ENCODE data around the gene IQCB1.

Gene IQCB1

GRCh38 chr3:121740896-121741295 lies 94.0 kb downstream of the IQCB1 start:
- DNase-seq = no peak

- DNase-seq = no peak
Observed at GRCh38 chr3:121739902-121740301, 95.0 kb downstream of the IQCB1 start.

- no peak for DNase-seq
Observed at GRCh38 chr3:121737644-121738043, 97.2 kb downstream of the IQCB1 start.

GRCh38 chr3:121736112-121736511 lies 98.7 kb downstream of the IQCB1 start:
- DNase-seq = no peak

GRCh38 chr3:121735047-121735696 lies 99.7 kb downstream of the IQCB1 start:
- DNase-seq = no peak

GRCh38 chr3:121730940-121731687 lies 103.7 kb downstream of the IQCB1 start:
- no peak for DNase-seq

GRCh38 chr3:121724130-121724529 lies 110.7 kb downstream of the IQCB1 start:
- no peak for DNase-seq

GRCh38 chr3:121723485-121723884 lies 111.4 kb downstream of the IQCB1 start:
- no peak for DNase-seq

GRCh38 chr3:121722411-121722810 lies 112.4 kb downstream of the IQCB1 start:
- DNase-seq = no peak

- DNase-seq = no peak
Observed at GRCh38 chr3:121720163-121720562, 114.7 kb downstream of the IQCB1 start.

All from stimulated activated CD4-positive, alpha-beta T cell treated with anti-CD3 and anti-CD28 coated beads, Interleukin-4, amount 100 ng/mL, for 4 hours (primary cell).